PFSK-1 (cell line): ENCODE data around the gene MAPKBP1.

ENCODE experiments used
- FOXP2 ChIP-seq: optimal IDR thresholded peaks from 2 replicates; pipeline ENCODE3; 2011; ENCODE audit warnings: borderline replicate concordance, control low read depth, inconsistent platforms; ENCODE audit not compliant: insufficient read depth; ENCODE audit errors: extremely low read length, extremely low read depth
- POLR2AphosphoS5 ChIP-seq: IDR thresholded peaks from 2 replicates; pipeline ENCODE4 v1.6.1; 2012; ENCODE audit warnings: low read depth, mild to moderate bottlenecking, control low read depth, low read length, moderate library complexity
- SIN3A ChIP-seq: IDR thresholded peaks from 2 replicates; pipeline ENCODE4 v1.6.1; 2012; ENCODE audit warnings: mild to moderate bottlenecking, low read length, moderate library complexity, borderline replicate concordance; ENCODE audit not compliant: insufficient read depth
- TF ChIP-seq, protein P1 (sequence below), 2 experiments: IDR thresholded peaks; 2 replicates each; pipeline versions ENCODE4 v1.6.1 to v1.8.0; 2011 to 2012; ENCODE audit warnings: low read depth in 2 of 2, low read length in 2 of 2, control low read depth in 1 of 2, inconsistent platforms in 1 of 2, mild to moderate bottlenecking in 1 of 2, moderate library complexity in 1 of 2; ENCODE audit not compliant: insufficient read depth in 1 of 2

DNA sequence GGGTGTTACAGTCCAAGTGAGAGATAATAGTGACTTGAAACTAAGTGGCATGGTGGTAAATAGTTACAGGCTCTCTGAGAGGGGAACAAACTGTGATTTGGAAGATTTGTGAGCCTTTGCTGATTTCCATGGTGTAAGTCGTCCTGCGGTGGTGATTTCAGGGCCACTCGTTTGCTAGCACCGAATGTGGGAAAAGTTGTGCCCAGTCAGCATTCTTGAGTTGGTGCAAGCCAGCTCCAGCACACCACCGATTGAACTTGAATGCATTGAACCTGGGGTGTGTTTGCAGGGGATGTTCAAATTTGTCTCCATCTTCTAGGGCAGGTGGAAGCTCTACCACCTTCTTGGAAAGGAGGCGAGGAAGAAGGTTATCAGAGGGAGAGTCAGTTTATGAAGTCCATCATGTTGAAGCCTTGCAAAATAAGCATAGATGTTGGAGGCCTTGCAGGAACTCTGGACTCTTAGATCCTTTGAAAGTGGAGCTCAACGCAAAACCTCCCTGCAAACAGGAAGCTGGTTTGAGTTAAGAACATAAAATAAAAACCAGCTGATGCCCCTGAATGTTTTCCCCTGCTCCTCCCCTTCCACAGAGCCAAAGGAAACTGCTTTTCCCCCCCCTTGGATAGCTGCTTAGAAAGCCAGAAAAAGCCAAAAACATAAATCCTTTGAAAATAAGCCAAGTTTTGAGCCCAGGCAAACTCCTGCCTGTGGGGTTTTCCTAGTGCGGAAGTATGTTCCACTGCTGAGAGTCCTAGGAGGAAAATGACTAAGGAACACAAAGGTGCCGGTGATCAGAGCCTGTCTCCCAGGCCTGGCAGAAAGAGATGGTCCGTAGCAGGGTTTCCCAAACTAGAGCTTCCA, 21.9 kb downstream of the MAPKBP1 start:
- no peak for TF ChIP-seq POLR2AphosphoS5
- TF ChIP-seq, protein P1, sequence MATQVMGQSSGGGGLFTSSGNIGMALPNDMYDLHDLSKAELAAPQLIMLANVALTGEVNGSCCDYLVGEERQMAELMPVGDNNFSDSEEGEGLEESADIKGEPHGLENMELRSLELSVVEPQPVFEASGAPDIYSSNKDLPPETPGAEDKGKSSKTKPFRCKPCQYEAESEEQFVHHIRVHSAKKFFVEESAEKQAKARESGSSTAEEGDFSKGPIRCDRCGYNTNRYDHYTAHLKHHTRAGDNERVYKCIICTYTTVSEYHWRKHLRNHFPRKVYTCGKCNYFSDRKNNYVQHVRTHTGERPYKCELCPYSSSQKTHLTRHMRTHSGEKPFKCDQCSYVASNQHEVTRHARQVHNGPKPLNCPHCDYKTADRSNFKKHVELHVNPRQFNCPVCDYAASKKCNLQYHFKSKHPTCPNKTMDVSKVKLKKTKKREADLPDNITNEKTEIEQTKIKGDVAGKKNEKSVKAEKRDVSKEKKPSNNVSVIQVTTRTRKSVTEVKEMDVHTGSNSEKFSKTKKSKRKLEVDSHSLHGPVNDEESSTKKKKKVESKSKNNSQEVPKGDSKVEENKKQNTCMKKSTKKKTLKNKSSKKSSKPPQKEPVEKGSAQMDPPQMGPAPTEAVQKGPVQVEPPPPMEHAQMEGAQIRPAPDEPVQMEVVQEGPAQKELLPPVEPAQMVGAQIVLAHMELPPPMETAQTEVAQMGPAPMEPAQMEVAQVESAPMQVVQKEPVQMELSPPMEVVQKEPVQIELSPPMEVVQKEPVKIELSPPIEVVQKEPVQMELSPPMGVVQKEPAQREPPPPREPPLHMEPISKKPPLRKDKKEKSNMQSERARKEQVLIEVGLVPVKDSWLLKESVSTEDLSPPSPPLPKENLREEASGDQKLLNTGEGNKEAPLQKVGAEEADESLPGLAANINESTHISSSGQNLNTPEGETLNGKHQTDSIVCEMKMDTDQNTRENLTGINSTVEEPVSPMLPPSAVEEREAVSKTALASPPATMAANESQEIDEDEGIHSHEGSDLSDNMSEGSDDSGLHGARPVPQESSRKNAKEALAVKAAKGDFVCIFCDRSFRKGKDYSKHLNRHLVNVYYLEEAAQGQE (IDR thresholded peaks at IDR 0.05; ENCODE audit: insufficient read depth in 1 of 2, low read depth in 2 of 2, low read length in 2 of 2): no peak
- no peak for TF ChIP-seq FOXP2
- TF ChIP-seq SIN3A: no peak
